GM19324 (cell line): Measurements from ENCODE around the gene TUFT1.

Experiments used
- ATAC-seq: cut with Tn5 transposase; IDR thresholded peaks from one replicate; pipeline ENCODE4 v1.9.1; 2021; ENCODE audit warnings: mild to moderate bottlenecking, moderate library complexity; ENCODE audit not compliant: unreplicated experiment, low FRiP score

The TUFT1 gene

GRCh38 chr1:151536499-151536898 lies 3.6 kb upstream of the TUFT1 start:
- ATAC-seq, result no peak

GRCh38 chr1:151537112-151537511 lies 3.0 kb upstream of the TUFT1 start:
- no peak for ATAC-seq

GRCh38 chr1:151539321-151540020 lies 638 bp upstream of the TUFT1 start:
- peak; percentile 34 for ATAC-seq

- no peak for ATAC-seq
These were observed 871 bp downstream of the TUFT1 start for GRCh38 chr1:151540982-151541377.

GRCh38 chr1:151541752-151542151 lies 1.6 kb downstream of the TUFT1 start:
- no peak for ATAC-seq

- no peak for ATAC-seq
These were observed 2.6 kb downstream of the TUFT1 start for GRCh38 chr1:151542710-151543129.

GRCh38 chr1:151545542-151545941 lies 5.4 kb downstream of the TUFT1 start:
- ATAC-seq, result no peak

- no peak for ATAC-seq
These were observed 6.2 kb downstream of the TUFT1 start for GRCh38 chr1:151546011-151546925.

- no peak for ATAC-seq
These were observed 7.2 kb downstream of the TUFT1 start for GRCh38 chr1:151547119-151547899.

- no peak for ATAC-seq
These were observed 7.8 kb downstream of the TUFT1 start for GRCh38 chr1:151547900-151548230.

GRCh38 chr1:151549199-151549598 lies 9.1 kb downstream of the TUFT1 start:
- no peak for ATAC-seq

GRCh38 chr1:151553659-151554058 lies 13.6 kb downstream of the TUFT1 start:
- ATAC-seq, result no peak

GRCh38 chr1:151556052-151556451 lies 15.9 kb downstream of the TUFT1 start:
- ATAC-seq, result no peak

- no peak for ATAC-seq
These were observed 22.6 kb downstream of the TUFT1 start for GRCh38 chr1:151562661-151563060.

GRCh38 chr1:151563376-151563775 lies 23.3 kb downstream of the TUFT1 start:
- no peak for ATAC-seq

GRCh38 chr1:151565502-151566189 lies 25.5 kb downstream of the TUFT1 start:
- no peak for ATAC-seq

GRCh38 chr1:151568626-151569088 lies 28.5 kb downstream of the TUFT1 start:
- no peak for ATAC-seq

- no peak for ATAC-seq
These were observed 30.7 kb downstream of the TUFT1 start for GRCh38 chr1:151570819-151571218.

- ATAC-seq, result no peak
These were observed 34.7 kb downstream of the TUFT1 start for GRCh38 chr1:151574575-151575529.
